HG02759 (cell line): Measurements from ENCODE around the gene SREK1IP1.

Experiments used
- ATAC-seq: cut with Tn5 transposase; IDR thresholded peaks from one replicate; pipeline ENCODE4 v1.9.1; 2021; ENCODE audit warnings: mild to moderate bottlenecking, moderate library complexity; ENCODE audit not compliant: unreplicated experiment

SREK1IP1 gene

DNA sequence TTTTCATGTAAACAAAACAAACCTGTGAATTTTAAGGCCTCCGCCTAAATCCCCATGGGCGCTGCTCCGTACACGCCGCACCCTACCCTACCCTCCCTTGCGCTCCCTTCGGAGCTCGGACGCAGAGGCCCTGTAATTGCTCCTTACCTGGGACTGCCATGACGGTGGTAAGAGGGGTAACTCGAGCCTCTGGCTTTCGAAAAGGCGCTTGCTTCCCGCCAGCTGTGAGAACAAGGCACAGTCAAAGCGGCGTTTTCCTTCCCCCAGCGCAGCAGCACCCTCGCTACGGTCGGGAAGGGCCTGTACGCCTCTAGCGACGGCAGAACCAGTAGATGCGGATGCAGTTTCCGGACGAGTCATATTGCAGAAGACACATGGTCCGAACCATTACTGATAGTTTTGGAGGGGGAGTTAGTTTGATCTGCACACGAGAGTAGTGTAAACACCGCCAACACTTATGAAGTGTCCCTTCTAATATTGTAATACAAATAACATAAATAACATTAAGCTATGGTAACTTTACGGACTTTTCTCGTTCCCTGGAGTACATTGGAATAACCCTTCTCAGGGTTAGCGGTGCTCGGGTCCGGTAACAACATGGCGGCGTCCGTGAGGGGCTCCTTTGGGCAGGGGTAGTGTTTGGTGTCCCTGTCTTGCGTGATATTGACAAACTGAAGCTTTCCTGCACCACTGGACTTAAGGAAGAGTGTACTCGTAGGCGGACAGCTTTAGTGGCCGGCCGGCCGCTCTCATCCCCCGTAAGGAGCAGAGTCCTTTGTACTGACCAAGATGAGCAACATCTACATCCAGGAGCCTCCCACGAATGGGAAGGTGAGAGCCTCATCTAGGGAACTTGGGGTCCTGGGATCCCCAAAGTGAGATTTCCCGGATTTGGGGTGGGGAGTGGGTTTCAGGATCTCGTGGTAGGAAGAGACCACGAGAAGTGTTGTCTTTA, at the start of gene SREK1IP1, which contains the start of gene CWC27:
SREK1IP1 (minus strand) TSS at position 334 of the 955 bp plus-strand sequence; CDS start at position 160, 174 bp downstream.
CWC27 (plus strand) TSS at position 573 of the 955 bp plus-strand sequence; CDS start at position 790, 217 bp downstream.
- peak; percentile 96 for ATAC-seq

DNA sequence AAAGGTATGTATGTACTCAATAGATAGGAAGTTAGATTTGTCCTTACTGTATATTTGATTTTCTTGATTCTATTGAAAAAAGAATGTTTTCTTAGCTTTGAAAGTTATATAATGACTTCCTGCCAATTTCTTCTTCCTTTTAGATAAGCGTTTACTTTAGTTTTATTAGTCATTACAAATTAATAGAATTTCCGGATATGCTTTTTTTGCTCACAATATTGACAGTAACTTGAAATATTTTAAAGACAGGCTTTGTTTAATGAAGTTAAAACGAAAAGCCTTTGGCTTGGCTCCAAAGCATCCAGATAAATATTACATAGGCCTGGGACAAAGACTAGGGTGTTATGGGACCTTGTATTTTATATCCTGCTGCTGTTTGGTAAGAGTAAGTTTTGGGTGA, 49.8 kb upstream of the SREK1IP1 start:
- no peak for ATAC-seq

DNA sequence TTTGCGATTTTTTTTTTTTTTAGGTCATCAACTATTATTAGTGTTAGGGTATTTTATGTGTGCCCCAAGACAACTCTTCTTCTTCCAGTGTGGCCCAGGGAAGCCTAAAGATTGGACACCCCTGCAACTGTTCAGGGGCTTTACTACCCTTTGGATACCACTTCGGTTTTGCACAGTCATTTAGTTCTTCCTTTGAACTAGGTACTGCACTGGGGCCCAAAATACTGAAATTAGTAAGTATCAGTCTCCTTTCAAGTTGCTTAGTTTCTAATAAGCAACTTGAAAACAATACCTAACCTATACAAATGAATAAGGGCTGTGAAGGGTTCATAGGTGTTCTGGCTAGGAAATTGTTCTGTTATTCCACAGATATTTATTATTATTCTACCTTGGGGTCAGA, 45.6 kb upstream of the SREK1IP1 start:
- ATAC-seq: peak; percentile 94

DNA sequence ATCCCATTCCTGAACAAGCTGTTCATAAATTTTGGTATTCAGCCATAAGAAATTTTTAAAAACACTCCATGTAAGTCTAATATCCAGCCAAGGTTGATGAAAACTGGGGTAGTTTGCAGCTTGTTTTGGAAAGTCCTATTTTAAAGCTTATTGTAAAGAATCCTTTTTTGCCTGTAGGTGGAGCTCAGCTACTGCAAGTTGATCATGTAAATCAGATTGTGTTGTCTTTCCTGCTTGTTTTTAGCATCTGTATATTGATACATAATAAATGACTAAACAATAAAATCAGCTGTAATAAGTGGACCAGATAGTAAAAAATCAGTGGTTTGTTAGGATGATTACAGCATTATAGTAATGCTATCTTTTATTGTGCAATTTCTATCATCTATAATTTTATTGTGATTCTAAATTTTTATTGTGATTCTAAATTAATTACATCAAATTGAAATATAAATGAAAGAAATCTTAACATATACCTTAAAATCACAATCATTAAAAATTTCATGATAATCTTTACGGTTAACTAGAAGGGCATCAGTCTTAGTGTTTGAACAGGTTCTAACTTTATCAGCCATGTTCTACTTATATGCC, 42.7 kb upstream of the SREK1IP1 start:
- ATAC-seq: no peak

DNA sequence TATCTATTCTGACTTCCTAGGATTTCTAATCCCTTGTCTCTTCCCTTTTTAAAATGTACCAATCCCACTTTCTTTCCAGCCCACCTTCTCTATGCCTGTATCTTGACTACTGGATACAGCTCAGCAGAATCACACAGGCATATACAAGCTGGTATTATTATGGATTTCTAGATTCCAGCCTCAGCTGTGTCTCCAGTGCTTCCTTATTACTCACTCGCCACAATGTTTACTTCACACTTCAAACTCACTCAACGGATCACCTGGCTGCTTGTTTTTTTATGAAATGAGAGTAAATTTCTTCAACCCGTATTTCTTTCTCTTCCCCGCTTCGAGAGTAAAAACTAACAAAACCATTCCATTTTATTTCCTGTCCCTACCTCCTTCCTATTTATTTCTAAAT, 39.0 kb upstream of the SREK1IP1 start:
- ATAC-seq: no peak

DNA sequence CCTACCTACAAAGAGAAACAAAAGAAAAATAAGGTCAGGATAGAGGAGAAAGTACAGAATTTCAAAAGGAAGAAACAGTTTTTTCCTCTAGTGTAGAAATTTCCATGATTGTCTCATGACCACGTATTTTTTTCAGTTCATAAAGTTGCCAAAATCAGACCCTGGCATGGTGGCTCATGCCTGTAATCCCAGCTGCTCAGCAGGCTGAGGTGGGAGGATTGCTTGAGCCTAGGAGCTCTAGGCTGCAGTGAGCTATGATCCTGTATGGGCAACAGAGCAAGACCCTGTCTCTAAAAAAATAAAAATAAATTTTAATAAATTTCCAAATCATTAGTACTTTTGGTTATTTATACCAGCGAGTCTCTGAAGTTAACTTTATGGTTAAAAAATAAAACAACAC, 38.0 kb upstream of the SREK1IP1 start:
- no peak for ATAC-seq

DNA sequence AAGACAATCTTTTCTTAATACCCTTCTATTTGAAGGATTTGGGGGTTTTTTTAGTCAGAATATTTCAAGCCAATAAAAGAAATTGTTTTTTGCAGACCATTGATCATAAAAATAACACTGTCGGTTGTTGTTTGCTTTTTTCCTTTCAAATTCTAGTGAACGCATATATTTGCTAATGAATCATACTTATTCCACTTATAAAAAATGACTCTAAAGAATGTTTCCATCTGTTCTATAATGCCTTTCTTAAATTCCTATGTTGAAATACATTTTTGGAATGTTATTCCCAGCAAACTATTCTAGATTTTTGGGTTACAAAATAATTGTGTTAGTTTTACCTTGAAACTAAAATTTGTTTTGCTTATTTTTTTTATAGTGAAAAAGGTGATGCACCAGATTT, 32.4 kb upstream of the SREK1IP1 start:
- no peak for ATAC-seq

DNA sequence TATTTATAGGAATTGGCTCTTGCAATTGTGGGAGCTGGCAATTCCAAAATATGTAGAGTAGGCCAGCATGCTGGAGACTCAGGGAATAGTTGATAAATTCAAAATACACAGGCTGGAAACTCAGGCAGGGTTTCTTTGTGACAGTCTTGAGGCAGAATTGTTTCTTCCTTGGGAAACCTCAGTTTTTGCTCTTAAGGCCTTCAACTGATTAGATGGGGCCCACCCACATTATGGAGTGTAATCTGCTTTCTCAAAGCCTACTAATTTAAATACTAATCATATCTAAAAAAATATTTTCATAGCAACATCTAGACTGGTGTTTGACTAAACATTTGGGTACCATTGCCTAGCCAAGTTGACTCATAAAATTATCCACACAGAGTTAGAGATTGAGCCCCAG, 27.8 kb upstream of the SREK1IP1 start:
- no peak for ATAC-seq

DNA sequence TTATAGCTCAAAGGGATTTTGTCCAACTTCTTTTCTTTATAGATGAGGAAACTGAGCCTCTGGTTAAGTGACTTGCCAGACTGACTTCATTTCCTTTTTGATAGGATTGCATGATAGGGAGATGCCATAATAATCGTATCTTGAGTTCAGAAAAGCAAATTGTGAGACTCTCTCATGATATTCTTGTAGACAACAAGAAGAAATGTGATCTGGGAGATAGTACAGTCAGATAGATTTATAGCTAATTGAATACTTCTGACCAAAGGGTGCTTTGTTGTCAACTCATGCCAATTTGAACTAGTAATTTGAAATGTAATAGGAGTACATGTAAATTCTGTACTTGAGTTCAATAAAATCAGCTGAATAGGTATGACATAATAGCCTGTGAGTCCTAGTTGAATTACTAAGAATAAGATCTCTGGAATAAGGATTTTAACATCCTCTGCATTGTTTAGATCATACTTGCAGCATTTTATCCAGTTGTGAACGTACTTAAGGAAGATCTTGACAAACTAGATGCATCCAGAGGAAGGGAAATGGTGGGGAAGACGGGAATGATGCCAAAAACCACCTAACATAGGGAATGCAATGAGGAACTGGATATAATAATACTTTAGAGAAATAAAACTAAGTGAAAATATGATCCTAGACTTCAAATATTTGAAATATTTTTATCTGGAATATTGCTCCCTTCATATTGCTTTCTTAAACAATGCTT, 25.7 kb upstream of the SREK1IP1 start:
- no peak for ATAC-seq

DNA sequence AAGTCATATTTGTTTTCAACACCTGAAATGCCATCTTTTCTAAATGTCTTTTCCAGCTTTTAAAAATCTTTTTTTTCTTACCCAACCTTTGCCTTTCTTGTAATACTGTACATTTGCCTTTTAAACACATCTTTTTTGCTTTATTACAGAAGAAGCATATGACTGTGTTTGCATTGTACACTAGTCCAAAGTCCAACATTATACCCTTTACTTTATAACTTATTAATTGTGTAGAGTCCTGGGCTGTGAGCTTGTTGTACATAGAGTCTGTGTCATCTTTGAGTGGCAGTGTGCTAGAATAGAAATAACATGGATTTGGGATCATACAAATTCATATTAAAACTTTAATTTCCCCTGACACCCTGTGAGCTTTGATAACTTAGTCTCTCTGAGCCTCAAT, 24.0 kb upstream of the SREK1IP1 start:
- ATAC-seq: no peak

DNA sequence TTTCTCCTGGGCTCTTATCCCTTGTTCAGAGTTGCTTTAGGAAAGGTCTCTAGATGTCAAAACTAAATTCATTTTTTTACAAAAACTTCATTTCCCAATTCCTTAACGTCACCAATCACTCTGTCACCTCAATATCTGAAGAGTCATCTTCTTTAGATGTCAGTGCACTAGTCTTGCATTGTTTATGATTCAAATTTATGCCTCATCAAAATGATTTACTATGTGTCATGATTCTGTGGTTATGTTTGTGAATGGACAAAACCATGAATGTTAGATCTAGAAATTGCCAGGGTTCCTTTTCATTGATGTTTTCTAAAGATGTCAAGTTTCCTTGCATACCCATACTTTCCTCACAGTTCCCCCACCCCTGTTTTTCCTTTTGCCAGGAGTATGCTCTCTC, 21.7 kb upstream of the SREK1IP1 start:
- ATAC-seq: no peak

DNA sequence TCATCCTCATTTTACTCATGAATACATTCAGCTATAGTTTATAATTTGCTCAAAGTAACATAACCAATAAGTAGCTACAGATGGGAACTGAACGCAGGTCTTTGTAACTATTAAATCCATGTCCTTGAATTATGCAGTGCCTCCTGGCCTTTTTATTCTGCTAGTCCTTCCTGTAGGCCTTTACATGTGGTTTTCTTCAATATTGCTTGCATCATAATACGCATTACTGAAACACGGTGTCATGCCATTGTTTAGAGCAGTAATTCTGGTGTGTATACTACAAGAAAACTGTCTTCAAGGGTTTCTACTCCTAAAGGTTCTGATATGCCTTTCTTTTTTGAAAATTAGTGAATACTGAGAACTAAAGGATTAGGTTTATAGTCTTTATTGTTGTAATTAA, 21.0 kb upstream of the SREK1IP1 start:
- no peak for ATAC-seq

DNA sequence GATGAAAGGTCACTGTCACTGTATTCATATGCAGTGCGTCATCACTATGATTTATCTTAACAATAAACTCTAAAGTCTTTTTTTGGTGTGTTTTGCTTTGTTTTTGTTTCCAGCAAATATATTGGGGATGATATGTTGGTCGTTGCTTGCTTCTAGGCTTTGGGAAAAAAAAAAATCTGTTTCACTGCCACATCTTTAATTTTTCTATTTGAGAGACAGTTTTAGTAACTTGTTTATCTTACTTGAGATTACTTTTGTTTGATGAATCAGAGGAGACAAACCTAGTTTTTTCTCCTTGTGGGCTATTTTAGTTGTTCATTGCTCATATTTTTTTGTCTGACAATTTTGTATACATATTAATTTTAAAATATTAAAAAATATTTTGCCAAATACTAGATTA, 19.7 kb upstream of the SREK1IP1 start:
- no peak for ATAC-seq

DNA sequence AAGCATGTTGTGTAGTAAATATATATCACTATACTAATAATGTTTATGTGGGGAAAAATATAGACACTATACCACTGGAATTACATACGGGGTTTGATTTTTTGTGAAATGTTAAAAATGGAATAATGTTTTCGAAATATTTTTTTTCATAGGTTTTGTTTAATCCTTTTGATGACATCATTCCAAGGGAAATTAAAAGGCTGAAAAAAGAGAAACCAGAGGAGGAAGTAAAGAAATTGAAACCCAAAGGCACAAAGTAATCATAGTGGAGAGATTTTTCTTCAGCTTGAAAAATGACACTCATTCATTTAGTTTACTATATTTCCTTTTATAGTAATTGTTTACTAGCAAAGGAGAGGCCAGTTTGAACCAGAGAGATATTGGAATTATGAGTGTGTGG, 17.9 kb upstream of the SREK1IP1 start:
- no peak for ATAC-seq

DNA sequence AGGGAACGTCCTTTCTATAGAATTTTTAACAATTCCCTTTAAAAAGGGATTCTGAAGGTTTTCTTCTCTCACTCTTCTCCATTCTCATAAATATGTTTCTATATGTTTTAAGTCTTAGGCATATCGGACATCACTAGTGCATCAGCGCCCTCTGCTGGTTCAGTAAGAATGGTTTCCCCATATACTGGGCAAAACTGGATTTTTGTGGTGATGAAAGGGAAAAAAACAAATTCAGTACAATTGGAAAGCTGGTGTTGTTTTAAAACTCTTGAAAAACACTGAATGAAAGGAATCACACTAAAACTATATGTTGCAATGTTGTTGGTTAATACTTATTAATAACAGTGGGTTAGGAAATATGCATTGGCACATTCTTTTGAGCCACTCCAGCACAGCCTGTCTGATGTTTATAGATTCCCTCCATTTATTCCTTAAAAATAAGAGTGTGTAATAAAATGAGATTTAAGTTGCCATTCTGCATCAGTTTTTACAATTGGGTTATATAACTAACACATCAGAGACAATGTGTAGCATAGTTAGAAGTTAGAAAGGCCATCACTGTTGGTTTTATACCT, 16.0 kb upstream of the SREK1IP1 start:
- peak; percentile 93 for ATAC-seq

DNA sequence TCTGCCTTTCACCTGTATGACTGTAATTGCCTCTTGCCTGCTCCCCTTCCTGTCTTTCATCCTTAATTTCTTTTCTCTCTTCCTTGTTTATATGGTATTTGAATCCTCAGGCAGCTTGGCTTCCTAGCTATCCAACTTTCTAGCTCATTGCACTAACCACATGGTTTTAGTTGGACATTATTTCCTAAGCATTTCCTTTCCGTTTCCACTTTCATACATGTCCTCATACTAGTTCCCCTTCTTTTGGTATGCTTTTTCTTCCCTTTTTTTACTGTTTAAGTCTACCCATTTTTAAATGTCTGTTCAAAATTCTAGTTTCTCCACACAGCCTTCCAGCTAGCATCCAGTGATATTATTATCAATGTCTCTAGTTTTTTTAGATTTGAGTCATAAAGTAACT, 6.8 kb upstream of the SREK1IP1 start:
- ATAC-seq: no peak

DNA sequence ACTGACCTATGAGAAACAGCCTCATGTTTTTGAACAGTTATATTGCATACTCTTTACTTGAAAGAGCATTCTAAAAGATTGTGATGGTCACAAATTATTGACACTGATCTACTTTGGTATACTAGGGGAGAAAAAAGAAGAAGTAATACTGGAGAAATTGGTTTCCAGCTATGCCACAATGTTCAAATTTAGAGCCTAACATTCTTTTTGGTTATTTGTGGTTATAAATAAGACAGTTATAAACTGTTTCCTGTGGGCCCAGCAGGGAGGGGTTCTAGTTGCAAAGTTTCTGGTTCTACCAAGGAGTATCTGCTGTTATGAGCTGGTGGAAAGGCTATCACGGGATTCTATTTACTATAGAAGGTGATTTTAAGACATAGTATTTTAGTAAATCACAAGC, 5.0 kb upstream of the SREK1IP1 start:
- peak; percentile 55 for ATAC-seq

DNA sequence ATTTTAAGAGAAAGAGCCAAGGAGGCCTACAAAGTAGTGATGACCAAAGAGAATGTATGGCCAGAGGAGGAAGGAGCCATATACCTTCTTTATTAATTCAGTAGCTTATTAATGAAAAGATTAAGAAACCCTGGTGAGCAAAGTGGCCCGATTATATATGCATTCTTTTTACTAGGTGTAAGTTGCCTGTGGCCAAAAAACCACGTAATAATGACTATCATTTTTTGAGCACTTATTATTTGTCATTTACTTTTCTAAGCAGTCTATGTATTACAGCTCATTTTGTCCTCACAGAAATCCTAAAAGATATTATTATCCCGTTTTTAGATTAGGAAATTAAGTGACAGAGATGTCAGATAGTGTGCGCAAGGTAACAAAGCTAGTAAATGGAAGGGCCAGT, 3.2 kb upstream of the SREK1IP1 start:
- ATAC-seq: no peak

DNA sequence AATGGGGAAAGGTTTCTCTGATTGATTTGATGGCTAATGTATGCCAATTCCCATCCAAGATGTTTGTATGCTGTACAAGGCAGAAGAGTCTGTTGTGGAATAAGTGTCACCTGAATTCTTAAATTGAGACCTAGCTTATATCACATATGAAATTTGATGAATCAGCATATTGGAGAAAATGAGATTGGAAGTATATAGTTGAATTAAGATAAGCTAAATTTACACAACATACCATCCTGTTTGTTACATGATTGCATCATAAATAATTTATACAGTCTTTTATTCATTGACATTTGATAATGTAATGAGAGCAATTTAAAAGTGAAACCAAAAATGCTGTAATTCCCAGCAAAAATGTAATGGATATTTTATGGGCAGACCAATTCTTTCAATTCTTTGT, 1.4 kb upstream of the SREK1IP1 start:
- ATAC-seq: no peak

DNA sequence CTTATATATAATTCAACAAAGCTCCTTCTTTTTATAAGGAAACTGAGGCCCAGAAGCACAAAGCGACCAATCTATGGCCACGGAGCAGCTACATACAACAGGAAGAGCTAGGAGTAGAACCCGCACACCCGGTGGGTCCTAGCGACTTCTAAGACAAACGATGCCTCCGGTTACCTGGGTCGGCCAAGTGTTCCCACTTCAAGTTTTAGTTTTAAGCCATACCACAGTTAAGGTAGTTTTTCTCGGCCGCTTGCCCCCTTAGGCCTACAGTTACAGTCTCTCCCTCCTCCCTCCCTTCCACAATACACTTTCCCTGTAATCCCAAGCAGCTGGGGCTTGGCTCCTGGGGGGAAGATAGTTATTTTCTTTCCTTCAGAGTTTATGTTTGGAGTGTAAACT, 533 bp downstream of the SREK1IP1 start:
- ATAC-seq: peak; percentile 13

DNA sequence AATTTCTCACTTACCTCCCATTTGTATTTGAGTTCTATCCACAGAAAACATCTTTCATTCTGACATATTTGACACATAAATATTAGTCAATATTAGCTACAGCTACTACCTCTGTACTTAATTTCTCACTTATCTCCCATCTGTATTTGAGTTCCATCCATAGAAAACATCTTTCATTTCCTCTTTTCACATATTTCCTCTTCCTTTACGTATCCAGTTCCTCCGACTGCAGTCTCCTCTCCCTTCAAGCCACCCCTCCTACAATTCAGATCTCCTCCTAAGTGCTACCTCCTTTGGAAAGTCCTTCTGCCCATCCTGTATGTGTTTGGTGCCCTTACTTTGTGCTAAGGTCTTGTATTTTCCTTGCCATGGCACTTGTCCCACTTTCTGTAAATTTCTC, 1.6 kb downstream of the SREK1IP1 start:
- ATAC-seq: no peak
